IMR-90 (cell line): Measurements from ENCODE around the gene SHROOM3.

Source experiments
- CTCF ChIP-seq: conservative IDR thresholded peaks from 2 replicates; pipeline ENCODE4 v1.5.1; 2012; ENCODE audit warnings: mild to moderate bottlenecking, low read depth, low read length, improper control_type of control experiment
- TF ChIP-seq, protein P1 (sequence below): fragments of 150-350 bp; IDR thresholded peaks from 2 replicates; pipeline ENCODE4 v1.6.1; 2017; ENCODE audit warnings: mild to moderate bottlenecking, antibody characterized with exemption, low read length, low read depth

DNA sequence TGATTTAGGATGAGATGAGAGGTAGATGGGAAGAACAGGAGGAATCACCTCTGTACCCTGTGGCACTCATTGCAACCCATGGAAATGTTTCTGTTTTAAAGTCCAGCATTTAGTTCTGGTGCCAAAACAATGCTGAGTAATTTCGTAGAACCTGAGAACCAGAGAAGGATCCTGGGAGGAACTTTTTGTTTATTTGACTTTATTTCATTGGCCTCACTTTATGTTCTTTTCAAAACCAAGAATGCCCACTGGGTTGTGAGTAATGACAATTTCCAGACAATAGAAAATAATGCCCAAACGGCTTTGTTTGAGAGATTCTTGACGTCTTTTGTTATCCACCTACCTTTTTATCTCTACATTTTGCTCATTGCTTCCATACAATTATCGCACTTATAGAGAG is 111.3 kb downstream of the SHROOM3 start:
- no peak for TF ChIP-seq CTCF
- TF ChIP-seq, protein P1, sequence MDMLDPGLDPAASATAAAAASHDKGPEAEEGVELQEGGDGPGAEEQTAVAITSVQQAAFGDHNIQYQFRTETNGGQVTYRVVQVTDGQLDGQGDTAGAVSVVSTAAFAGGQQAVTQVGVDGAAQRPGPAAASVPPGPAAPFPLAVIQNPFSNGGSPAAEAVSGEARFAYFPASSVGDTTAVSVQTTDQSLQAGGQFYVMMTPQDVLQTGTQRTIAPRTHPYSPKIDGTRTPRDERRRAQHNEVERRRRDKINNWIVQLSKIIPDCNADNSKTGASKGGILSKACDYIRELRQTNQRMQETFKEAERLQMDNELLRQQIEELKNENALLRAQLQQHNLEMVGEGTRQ, result no peak
